Measurements from ENCODE around the gene ITPR2.
A peak's percentile ranks its signal among the peaks of the same experiment; 100 is the strongest.
"Not testable (repeated sequence)": the region's sequence is repeated elsewhere in the genome, so short reads cannot be mapped to it uniquely, and the experiment has no call there.

Gene ITPR2

DNA sequence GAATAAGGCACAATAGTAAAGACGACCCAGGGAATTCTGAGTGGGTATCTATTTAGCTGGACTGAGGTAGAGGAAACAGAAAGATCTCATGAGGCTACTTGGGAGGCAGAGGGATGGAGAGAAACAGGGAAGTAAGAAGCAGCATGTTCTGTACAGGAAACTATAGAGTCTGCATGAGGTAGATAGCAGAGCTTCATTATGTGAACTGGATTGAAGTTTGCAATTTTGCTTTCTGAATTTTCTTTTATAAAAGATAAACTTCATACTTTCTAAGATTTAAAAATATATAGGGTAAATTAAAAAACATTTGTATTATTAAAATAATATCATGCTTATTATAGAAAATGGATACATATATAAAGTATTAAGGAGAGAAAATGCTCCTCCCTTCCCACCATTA lies 399.3 kb downstream of the ITPR2 start:
- not testable (repeated sequence) for DNase-seq

DNA sequence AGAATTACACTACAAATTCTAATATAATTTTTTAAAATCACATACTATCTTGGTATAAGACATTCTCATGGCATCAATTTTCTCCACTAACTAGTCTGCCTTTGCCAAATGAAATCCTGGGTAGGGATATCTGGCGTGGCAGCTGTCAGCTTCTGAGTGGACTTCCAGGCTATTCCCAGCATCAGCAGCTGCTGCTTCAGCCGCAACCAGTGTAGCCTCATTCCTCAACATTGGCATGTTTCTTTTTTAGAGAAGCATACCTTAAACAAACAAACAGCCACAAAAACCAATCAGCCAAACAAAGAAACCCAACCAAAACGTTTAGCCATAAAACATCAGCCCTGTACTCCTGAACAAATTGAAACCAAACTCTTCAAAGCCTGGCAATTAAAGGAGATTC lies 401.8 kb downstream of the ITPR2 start:
- no peak for DNase-seq

DNA sequence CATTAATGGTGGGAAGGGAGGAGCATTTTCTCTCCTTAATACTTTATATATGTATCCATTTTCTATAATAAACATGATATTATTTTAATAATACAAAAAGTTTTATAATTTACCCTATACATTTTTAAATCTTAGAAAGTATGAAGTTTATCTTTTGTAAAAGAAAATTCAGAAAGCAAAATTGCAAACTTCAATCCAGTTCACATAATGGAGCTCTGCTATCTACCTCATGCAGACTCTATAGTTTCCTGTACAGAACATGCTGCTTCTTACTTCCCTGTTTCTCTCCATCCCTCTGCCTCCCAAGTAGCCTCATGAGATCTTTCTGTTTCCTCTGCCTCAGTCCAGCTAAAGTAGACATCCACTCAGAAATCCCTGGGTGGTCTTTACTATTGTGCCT lies 402.4 kb downstream of the ITPR2 start:
- not testable (repeated sequence) for DNase-seq

DNA sequence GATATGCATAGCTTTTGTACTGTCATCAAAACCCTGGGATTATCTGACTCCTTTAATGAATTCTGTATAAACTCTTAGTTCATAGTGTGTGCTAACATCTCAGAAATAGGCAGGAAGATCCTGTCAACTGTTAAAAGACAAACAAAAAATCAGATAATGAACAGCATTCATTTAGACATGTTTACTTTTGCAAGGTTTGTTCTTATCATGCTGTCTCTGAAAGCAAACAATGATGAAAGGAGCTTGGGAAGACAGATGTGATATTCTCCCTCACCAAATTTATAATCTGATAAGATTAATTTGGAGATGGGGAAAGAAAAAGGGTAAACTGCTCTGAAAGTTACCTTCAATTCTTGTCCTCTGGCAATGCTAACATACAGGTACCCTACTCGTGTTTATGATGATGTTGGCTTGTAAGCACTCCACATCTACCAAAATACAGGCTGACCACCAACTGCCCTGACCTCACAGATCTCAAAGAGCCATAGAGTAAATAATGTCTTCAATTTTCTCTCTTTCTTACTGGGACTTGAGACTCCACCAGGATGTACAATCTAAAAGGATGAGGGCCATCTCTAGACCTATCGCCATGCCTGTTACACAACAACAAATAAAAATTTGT lies 403.8 kb downstream of the ITPR2 start:
- no peak for DNase-seq

DNA sequence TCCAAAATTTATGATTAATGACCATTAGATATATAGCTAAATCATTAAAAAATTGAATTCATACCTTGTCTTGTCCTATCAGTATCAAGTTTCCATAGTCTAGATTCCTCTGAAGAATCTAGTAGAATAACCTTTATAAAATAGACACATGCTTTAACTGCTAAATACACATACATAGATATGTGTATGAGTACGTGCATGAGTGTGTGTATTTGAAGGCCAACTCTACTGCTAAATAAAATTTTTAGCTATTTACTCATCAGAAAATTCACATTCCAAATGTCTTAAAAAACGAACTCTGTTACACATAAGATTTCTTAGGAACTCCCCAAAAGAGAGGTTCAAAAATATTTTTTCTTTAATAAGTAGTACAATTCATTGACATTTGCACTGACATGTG lies 404.6 kb downstream of the ITPR2 start:
- no peak for DNase-seq

DNA sequence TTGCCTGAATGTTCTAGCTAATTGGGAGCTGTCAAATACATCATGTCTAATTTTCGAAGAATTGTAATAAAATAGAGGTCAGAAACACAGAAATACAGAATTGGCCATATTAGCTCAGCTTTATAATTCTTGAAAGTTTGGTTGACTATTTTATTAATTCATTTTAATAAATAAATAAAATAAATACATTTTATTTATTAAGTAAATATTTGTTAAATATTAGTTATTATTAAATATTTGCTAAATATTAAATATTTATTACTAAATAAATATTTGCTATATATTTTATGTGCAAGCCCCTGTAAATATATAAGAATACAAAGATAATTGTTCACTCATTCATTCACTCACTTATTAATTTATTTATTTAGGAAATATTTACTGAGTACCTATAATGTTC lies 406.3 kb downstream of the ITPR2 start:
- DNase-seq: no peak

DNA sequence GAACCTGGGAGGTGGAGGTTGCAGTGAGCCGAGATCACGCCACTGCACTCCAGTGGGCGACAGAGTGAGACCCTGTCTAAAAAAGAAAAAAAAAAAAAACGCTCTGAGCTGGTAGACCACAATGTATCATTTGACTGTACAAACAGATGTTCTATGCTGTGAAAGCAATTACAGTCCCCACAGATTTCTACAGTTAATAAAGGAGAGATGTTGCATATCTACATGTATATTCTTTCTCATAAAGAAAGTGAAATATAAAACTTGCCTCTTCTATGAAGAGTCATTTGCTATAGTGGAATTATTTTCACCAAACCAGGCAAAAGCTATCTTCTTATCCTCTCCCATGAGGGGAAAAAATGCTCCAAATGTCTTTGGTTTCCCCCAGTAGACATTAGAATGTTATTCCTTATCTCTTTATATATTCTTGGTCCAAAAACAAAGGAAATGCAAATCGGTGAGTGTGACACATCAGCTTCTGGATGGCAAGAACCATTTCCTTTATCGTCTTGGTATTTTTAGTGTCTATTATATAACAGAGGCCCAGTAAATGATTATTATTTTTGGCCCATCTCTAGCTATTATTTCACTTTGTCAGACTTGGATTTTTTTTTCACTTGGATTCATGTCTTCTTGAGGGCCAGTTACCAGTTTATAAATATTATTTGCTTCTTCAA lies 407.3 kb downstream of the ITPR2 start:
- DNase-seq: no peak

DNA sequence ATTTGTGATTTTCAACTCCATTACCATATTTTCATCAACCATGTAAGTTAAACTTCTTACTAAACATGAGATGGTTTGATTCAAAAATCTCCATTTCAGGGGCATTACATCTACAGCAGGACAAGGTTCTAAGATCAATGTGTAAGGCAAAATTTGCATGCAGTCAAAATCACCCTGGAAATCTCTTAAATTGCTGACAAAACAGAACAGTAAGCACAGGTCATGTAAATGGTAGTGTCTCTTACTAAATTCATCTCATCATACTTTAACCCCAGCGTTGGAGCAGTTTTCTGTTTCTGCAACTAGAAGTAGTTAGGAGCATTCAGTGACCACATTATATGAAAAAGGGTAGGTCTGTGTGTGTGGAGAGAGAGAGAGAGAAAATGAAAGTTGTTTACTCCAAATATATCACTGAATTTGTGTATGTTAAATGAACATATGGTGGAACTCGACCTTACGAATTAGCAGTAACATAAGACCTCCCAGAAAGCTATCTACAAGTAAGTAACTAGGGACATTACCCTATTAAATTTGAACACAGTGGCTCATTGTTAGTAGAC lies 410.1 kb downstream of the ITPR2 start:
- DNase-seq: no peak

GRCh38 chr12:26416550-26416949 lies 416.4 kb downstream of the ITPR2 start:
- DNase-seq: no peak

DNA sequence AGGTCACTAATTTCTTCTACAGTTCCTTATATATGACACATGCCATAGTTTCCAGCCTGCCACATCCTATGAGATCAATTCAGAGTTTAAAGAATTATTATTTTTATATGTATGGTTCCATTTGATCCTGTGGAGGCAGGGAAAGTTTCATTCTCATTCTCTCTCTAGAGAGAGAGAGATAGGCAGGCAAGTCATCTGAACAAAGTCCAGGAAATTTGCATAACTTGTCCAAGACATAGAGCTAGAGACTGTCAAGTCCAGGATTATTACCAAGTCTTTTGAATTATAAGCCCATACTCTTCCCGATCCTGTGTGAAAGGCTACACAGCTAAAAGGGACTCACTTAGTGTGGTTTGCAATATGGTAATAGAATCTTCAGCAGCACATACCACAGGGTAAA lies 422.3 kb downstream of the ITPR2 start:
- DNase-seq: no peak

GRCh38 chr12:26406813-26407212 lies 426.2 kb downstream of the ITPR2 start:
- no peak for DNase-seq

- DNase-seq: no peak
Measured at GRCh38 chr12:26406391-26406790, 426.6 kb downstream of the ITPR2 start.

GRCh38 chr12:26403601-26404000 lies 429.4 kb downstream of the ITPR2 start:
- DNase-seq: no peak

- DNase-seq: no peak
Measured at GRCh38 chr12:26402648-26403047, 430.3 kb downstream of the ITPR2 start.

DNA sequence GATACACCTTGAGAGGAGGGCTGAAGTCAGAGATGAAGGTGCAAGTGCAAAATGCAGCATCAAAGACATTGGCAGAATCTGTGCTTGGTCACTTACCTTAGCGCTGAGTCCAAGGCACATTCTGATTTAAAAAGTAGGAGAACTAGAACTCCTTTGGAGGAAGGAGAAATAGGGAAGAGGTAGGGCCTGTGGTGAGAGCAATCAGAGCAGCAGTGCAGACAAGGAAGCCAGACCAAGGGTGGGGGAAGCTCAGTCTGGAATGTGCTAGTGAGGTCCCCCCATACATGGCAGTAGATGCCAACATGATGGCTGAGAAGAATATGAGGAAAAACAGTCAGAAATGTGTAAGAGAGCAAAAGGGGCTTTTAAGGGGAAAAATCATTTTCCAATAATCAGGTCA lies 431.1 kb downstream of the ITPR2 start:
- DNase-seq: no peak

DNA sequence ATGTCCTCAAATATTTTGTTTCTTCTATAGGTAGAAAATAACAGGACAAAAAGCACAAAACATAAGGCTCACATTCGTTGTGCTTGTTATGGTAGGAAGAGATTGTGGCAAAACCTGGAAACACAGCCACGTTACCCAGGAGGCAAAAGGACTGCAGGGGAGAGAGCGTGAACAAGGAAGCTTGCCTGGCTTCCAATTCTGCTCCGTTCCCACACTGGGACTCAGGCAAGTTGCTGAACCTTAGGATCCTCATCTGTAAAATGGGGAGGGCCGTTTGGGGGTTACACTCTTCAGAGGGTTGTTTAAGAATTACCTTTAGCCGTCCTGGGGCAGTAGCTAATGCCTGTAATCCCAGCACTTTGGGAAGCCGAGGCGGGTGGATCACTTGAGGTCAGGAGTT lies 432.4 kb downstream of the ITPR2 start:
- DNase-seq: no peak

GRCh38 chr12:26399381-26399780 lies 433.6 kb downstream of the ITPR2 start:
- peak in 1 of 2 experiments; percentile 2 for DNase-seq

GRCh38 chr12:26396402-26396801 lies 436.6 kb downstream of the ITPR2 start:
- no peak for DNase-seq

DNA sequence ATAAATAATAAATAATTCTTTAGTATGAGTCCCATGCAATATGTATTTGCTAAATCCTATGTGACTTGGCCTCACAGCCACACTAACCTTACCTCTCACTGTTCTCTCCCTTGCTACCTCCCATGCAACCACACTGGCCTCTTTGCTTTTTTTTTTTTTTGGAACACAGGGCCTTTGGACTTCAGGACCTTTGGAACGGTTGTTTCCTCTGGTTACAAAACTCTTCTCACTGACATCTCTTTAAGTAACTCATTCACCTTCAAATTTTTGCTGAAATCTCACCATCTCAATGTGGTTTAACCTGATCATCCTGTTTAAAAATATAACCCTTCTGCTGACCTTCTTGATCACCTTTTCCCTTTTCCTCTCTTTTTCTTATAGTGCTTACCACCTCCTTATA lies 443.7 kb downstream of the ITPR2 start:
- no peak for DNase-seq

DNA sequence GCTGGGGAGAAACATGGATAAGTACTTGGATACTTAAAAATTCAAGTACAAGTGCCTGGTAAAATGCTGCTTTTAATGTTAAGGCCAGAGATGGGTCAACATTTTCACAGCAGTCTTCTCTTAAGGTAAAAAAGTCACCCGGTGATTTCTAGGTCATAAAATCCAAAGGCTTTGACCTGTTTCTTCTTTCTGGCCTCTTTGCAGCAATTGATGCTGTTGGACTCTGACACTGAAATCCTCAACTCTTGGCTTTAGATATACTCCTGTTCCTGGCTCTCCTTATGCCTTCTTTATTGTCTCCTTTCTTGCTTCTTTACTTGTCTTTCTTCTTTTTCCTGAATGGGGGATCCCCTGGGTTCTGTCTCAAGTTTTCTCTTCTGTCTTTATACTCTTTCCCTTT lies 448.5 kb downstream of the ITPR2 start:
- no peak for DNase-seq

DNA sequence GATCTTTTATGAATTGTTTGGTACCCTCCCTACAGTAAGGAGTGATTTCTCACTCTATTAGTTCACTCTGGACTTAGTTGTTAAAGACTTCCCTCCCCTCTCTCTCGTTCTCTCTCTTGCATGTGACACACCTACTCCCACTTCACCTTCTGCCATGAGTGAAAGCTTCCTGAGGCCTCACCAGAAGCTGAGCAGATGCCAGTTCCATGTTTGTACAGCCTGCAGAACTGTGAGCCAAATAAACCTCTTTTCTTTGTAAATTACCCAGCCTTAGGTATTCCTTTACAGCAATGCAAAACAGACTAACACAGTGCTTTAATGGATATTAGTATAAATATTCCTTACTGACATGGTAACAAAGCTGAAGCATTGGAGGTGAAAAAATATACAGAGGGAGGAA lies 450.0 kb downstream of the ITPR2 start:
- no peak for DNase-seq

DNA sequence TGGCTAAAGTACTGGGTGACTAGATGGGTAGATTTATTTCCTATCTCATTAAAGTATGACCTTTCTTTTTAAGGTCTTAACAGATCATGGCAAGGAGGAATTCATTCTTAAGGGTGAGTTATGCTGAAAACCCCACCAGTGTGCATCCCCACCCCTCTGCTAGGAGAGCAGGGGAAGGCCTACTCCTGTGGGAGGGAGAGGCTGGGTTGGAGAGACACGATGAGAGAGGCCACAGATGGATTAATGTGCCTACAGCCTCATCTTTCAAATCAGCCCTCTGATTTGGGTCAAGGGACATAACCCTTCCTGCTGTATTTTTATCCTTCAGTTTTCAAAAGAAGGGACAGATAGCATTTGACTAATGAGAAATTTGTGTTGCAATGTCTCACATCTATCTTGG lies 452.1 kb downstream of the ITPR2 start:
- DNase-seq: no peak

DNA sequence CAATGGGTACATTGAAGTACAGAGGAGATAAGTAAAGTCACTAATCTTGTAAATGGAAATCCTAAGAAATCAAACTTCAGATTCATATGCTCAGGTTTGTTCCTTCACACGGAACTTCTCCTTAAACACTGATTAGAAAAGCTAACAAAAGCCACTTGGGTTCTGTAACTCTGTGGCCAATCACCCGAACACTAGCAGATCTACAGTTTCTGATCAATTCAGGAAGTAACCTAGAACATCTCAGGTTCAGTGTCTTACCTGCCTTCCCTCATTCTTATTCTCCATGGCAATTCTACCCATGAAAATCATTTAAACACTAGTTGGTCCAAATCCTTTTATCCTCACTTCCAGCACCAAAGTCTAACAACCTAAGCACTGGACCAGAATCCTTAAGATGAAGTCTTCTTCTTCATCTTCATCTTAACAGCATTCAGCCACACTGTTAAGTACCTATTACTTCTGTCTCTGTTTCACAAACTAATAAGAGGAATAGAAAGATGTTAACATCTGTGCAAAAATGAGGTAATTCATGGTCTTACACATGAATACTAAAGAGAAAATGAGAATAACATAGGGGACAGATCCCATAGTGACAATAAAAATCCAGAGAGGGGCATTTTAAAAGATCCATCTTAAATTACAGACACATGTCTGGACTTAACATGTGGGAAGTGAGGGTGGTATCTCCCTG lies 453.1 kb downstream of the ITPR2 start:
- DNase-seq: no peak

DNA sequence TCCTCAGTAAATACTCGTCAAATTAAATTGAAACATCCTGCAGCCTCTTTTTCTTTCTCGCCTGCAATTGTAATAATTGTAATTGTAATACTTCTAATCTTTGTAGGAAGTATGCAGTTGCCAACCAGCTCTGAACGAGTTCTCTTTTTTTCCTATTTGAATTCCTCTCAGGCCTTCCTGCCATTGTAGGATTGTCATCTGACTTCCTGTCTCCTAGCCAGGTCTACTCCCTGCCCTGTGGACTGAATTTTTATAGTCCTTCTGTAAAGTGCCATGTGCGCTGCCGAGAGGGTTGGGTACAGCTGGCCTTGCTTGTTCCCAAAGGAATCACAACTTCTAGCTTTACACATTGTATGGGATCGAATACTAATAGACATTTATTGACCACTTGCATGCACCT lies 454.3 kb downstream of the ITPR2 start:
- DNase-seq: no peak
